Stimulated activated CD4-positive, alpha-beta T cell treated with anti-CD3 and anti-CD28 coated beads, TNF-alpha, amount 100 ng/mL, for 24 hours (primary cell): ENCODE results near the gene PML.
"Not testable (repeated sequence)": the region's sequence is repeated elsewhere in the genome, so short reads cannot be mapped to it uniquely, and the experiment has no call there.

Experiments used
- DNase-seq, 3 experiments: peaks; one replicate each; pipeline ENCODE4 v3.0.0-alpha.2; 2020; ENCODE audit warnings: low read depth in 3 of 3

Gene PML

GRCh38 chr15:73957785-73958184 is 36.7 kb upstream of the PML start:
- no peak for DNase-seq

- DNase-seq: no peak
These were observed 35.4 kb upstream of the PML start for GRCh38 chr15:73959012-73959581.

GRCh38 chr15:73959801-73960200 is 34.7 kb upstream of the PML start:
- DNase-seq: no peak

- DNase-seq: not testable (repeated sequence)
These were observed 33.9 kb upstream of the PML start for GRCh38 chr15:73960472-73961070.

GRCh38 chr15:73962433-73962832 is 32.1 kb upstream of the PML start:
- no peak for DNase-seq

- DNase-seq: peak; percentile 70 to 83 (median 77)
These were observed 29.8 kb upstream of the PML start for GRCh38 chr15:73964736-73965093.

- peak in 2 of 3 experiments; percentile 40 to 63 for DNase-seq
These were observed 29.3 kb upstream of the PML start for GRCh38 chr15:73965094-73965757.

GRCh38 chr15:73965758-73966113 is 28.8 kb upstream of the PML start:
- no peak for DNase-seq

GRCh38 chr15:73968461-73968860 is 26.1 kb upstream of the PML start:
- DNase-seq: no peak

- no peak for DNase-seq
These were observed 25.3 kb upstream of the PML start for GRCh38 chr15:73969151-73969759.

- peak; percentile 57 to 79 (median 71) for DNase-seq
These were observed 21.4 kb upstream of the PML start for GRCh38 chr15:73972984-73973682.

GRCh38 chr15:73973683-73974200 is 20.8 kb upstream of the PML start:
- not testable (repeated sequence) for DNase-seq

- DNase-seq: not testable (repeated sequence)
These were observed 18.9 kb upstream of the PML start for GRCh38 chr15:73975440-73976125.

GRCh38 chr15:73978896-73979295 is 15.6 kb upstream of the PML start:
- DNase-seq: no peak

GRCh38 chr15:73979636-73980035 is 14.9 kb upstream of the PML start:
- no peak for DNase-seq

- no peak for DNase-seq
These were observed 12.7 kb upstream of the PML start for GRCh38 chr15:73981761-73982221.

GRCh38 chr15:73982222-73982962 is 12.1 kb upstream of the PML start:
- DNase-seq: peak in 1 of 3 experiments; percentile 46

GRCh38 chr15:73983211-73983727 is 11.2 kb upstream of the PML start:
- DNase-seq: no peak

- DNase-seq: no peak
These were observed 10.7 kb upstream of the PML start for GRCh38 chr15:73983773-73984172.

GRCh38 chr15:73984208-73984979 is 10.1 kb upstream of the PML start:
- no peak for DNase-seq
